IPS-NIHi7 (cell line): ENCODE measurements around the gene ASF1B.
"Not testable (repeated sequence)": the region's sequence is repeated elsewhere in the genome, so short reads cannot be mapped to it uniquely, and the experiment has no call there.

Source experiments
- DNase-seq: peaks from one replicate; pipeline ENCODE4 v3.0.0; 2012; ENCODE audit warnings: mixed read lengths; ENCODE audit errors: extremely low spot score

Gene ASF1B

GRCh38 chr19:14136509-14137281, at the start of gene ASF1B:
Gene ASF1B, minus strand, starts transcription at chr19:14136589. Its CDS starts 133 bp downstream, at chr19:14136456.
- DNase-seq, result peak; percentile 97

GRCh38 chr19:14185691-14186090, 49.3 kb upstream of the ASF1B start:
- DNase-seq, result not testable (repeated sequence)

- no peak for DNase-seq
These were observed 48.8 kb upstream of the ASF1B start for GRCh38 chr19:14185158-14185557.

- no peak for DNase-seq
These were observed 47.5 kb upstream of the ASF1B start for GRCh38 chr19:14183741-14184350.

GRCh38 chr19:14182476-14182875, 46.1 kb upstream of the ASF1B start:
- DNase-seq, result no peak

GRCh38 chr19:14181906-14182305, 45.5 kb upstream of the ASF1B start:
- DNase-seq, result no peak

- DNase-seq, result not testable (repeated sequence)
These were observed 44.8 kb upstream of the ASF1B start for GRCh38 chr19:14181199-14181598.

- no peak for DNase-seq
These were observed 41.2 kb upstream of the ASF1B start for GRCh38 chr19:14177496-14178074.

- DNase-seq, result no peak
These were observed 39.0 kb upstream of the ASF1B start for GRCh38 chr19:14175351-14175792.

- no peak for DNase-seq
These were observed 38.5 kb upstream of the ASF1B start for GRCh38 chr19:14174883-14175282.

- no peak for DNase-seq
These were observed 32.6 kb upstream of the ASF1B start for GRCh38 chr19:14168993-14169392.

- DNase-seq, result no peak
These were observed 32.0 kb upstream of the ASF1B start for GRCh38 chr19:14168259-14168972.

- no peak for DNase-seq
These were observed 31.3 kb upstream of the ASF1B start for GRCh38 chr19:14167576-14168138.

- no peak for DNase-seq
These were observed 30.7 kb upstream of the ASF1B start for GRCh38 chr19:14166999-14167575.

- no peak for DNase-seq
These were observed 29.8 kb upstream of the ASF1B start for GRCh38 chr19:14165990-14166830.

- no peak for DNase-seq
These were observed 28.5 kb upstream of the ASF1B start for GRCh38 chr19:14164724-14165493.

- no peak for DNase-seq
These were observed 27.7 kb upstream of the ASF1B start for GRCh38 chr19:14164082-14164481.

GRCh38 chr19:14162871-14163297, 26.5 kb upstream of the ASF1B start:
- no peak for DNase-seq

- no peak for DNase-seq
These were observed 24.9 kb upstream of the ASF1B start for GRCh38 chr19:14161305-14161704.
